Keratinocyte (primary cell): ENCODE results near the gene CCDC178.

ENCODE experiments used
- EZH2 ChIP-seq: IDR thresholded peaks from one replicate; pipeline ENCODE4 v1.6.1; 2012; ENCODE audit warnings: inconsistent platforms, mild to moderate bottlenecking, low read length, moderate library complexity
- TF ChIP-seq, protein P1 (sequence below), 3 experiments: IDR thresholded peaks in 1 of 3; conservative IDR thresholded peaks in 1 of 3; optimal IDR thresholded peaks in 1 of 3; 2 replicates in 2 of 3; 3 replicates in 1 of 3; pipeline versions ENCODE3 to v1.5.1; 2011; ENCODE audit warnings: low read length in 3 of 3, mild to moderate bottlenecking in 3 of 3, moderate library complexity in 2 of 3, control low read depth in 1 of 3, inconsistent platforms in 1 of 3; ENCODE audit not compliant: insufficient read depth in 2 of 3; ENCODE audit errors: extremely low read depth in 1 of 3

- TF ChIP-seq, protein P1, sequence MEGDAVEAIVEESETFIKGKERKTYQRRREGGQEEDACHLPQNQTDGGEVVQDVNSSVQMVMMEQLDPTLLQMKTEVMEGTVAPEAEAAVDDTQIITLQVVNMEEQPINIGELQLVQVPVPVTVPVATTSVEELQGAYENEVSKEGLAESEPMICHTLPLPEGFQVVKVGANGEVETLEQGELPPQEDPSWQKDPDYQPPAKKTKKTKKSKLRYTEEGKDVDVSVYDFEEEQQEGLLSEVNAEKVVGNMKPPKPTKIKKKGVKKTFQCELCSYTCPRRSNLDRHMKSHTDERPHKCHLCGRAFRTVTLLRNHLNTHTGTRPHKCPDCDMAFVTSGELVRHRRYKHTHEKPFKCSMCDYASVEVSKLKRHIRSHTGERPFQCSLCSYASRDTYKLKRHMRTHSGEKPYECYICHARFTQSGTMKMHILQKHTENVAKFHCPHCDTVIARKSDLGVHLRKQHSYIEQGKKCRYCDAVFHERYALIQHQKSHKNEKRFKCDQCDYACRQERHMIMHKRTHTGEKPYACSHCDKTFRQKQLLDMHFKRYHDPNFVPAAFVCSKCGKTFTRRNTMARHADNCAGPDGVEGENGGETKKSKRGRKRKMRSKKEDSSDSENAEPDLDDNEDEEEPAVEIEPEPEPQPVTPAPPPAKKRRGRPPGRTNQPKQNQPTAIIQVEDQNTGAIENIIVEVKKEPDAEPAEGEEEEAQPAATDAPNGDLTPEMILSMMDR (optimal IDR thresholded peaks at IDR 0.05 in 1 of 3, IDR thresholded peaks at IDR 0.05 in 1 of 3, conservative IDR thresholded peaks at IDR 0.05 in 1 of 3; ENCODE audit: extremely low read depth in 1 of 3, insufficient read depth in 2 of 3, low read length in 3 of 3) = no peak
- TF ChIP-seq EZH2 = no peak
Measured at GRCh38 chr18:33282709-33283333, 157.7 kb downstream of the CCDC178 start.
